Measurements from ENCODE around the gene GUCY1A2.

GUCY1A2 gene

GRCh38 chr11:106632283-106632682 lies 386.0 kb downstream of the GUCY1A2 start:
- no peak overlapping the region for H3K27ac ChIP-seq
- TF ChIP-seq, protein P1, sequence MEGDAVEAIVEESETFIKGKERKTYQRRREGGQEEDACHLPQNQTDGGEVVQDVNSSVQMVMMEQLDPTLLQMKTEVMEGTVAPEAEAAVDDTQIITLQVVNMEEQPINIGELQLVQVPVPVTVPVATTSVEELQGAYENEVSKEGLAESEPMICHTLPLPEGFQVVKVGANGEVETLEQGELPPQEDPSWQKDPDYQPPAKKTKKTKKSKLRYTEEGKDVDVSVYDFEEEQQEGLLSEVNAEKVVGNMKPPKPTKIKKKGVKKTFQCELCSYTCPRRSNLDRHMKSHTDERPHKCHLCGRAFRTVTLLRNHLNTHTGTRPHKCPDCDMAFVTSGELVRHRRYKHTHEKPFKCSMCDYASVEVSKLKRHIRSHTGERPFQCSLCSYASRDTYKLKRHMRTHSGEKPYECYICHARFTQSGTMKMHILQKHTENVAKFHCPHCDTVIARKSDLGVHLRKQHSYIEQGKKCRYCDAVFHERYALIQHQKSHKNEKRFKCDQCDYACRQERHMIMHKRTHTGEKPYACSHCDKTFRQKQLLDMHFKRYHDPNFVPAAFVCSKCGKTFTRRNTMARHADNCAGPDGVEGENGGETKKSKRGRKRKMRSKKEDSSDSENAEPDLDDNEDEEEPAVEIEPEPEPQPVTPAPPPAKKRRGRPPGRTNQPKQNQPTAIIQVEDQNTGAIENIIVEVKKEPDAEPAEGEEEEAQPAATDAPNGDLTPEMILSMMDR (IDR thresholded peaks at IDR 0.05) = no peak
- no peak for TF ChIP-seq ZFX (IDR thresholded peaks at IDR 0.05; ENCODE audit: borderline replicate concordance)

GRCh38 chr11:106627694-106628093 lies 390.6 kb downstream of the GUCY1A2 start:
- no peak for TF ChIP-seq ZFX (IDR thresholded peaks at IDR 0.05; ENCODE audit: borderline replicate concordance)
- TF ChIP-seq, protein P1 (IDR thresholded peaks at IDR 0.05) = no peak
- no peak overlapping the region for H3K27ac ChIP-seq

DNA sequence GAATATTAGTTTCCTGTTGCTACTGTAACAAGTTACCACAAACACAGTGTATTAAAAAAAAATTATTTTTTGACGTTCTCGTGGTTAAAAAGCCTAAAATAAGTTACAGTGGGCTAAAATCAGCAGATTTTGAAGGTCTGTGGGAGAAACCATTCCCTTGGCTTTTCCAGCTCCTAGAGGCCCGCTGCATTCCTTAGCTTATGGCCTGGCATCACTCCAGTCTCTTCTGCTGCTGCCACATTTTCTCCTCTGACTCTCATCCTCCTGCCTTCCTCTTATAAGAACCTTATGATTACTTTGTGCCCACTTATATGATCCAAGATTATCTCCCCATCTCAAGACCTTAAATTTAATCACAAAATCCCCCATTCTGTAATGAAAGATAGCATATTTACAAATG lies 392.7 kb downstream of the GUCY1A2 start:
- H3K27ac ChIP-seq = no peak overlapping the region
- TF ChIP-seq, protein P1 (IDR thresholded peaks at IDR 0.05) = no peak
- TF ChIP-seq ZFX (IDR thresholded peaks at IDR 0.05; ENCODE audit: borderline replicate concordance) = no peak

- TF ChIP-seq, protein P1 (IDR thresholded peaks at IDR 0.05) = no peak
- no peak for TF ChIP-seq ZFX (IDR thresholded peaks at IDR 0.05; ENCODE audit: borderline replicate concordance)
- H3K27ac ChIP-seq = no peak overlapping the region
These were observed 393.9 kb downstream of the GUCY1A2 start for GRCh38 chr11:106624377-106624776.

Data from 22Rv1 (cell line).